Activated CD8-positive, alpha-beta memory T cell treated with anti-CD3 and anti-CD28 coated beads for 4 hours (primary cell): ENCODE results near the gene CFAP74.
A peak's percentile ranks its signal among the peaks of the same experiment; 100 is the strongest.
"Not testable (repeated sequence)": the region's sequence is repeated elsewhere in the genome, so short reads cannot be mapped to it uniquely, and the experiment has no call there.

Experiments used
- DNase-seq, 2 donors: peaks; one replicate each; pipeline ENCODE4 v3.0.0-alpha.2; 2020; ENCODE audit warnings: low read depth in 2 of 2

The CFAP74 gene

DNA sequence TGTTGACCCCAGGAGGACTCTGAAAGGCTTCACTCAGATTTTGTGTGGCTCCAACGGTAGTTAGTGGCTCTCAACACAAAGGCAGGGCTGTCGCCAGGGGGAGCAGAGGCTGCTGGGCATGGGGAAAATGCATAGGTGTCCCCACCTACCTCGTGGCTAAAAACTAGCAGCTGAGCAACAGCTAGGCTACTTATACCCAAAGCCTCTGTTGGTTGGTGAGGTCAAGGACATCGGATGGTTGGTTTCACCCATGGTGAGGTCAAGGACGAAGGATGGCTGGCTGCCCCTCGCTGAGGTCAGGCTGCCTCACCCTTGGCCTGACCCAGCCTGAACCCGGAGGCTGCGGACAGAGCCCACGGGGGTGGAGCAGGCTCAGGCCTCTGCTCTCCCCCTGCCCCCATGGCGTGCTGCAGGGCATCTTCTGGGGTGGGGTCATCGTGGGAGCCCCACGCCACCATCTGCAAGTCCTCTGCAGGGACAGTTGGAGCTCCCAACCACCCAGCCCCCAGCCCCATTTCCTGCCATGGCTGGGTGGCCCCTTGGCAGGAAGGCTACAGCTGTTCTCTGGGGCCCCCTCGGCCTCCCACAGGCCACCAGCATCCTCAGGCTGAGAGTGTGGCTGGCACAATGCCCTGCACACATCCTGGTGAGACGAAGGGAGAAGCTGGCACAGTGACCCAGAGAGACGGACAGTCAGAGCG is 104.2 kb downstream of the CFAP74 start:
- no peak for DNase-seq

DNA sequence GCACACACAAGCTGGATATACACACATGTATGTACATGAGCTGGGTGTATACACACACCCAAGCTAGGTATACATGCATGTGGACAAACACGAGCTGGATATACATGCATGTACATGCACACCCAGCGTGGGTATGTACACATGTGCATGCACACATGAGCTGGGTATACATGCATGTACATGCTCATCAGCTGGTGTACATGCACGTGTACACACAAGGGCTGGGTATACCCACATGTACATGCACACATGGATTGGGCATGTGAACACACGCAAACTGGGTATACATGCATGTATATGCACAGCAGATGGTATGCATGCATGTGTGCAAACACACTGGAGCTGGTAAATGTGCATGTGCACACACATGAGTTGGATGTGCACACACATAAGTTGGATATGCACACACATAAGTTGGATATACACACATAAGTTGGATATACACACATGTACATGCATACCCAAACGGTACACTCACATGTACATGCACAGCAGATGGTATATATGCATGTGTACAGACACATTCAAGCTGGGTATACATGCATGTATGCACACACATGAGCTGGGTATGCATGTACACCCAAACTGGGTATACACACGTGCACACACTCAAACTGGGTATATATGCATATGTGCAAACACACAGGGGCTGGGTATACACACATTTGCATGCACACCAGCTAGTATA is 105.2 kb downstream of the CFAP74 start:
- no peak for DNase-seq

DNA sequence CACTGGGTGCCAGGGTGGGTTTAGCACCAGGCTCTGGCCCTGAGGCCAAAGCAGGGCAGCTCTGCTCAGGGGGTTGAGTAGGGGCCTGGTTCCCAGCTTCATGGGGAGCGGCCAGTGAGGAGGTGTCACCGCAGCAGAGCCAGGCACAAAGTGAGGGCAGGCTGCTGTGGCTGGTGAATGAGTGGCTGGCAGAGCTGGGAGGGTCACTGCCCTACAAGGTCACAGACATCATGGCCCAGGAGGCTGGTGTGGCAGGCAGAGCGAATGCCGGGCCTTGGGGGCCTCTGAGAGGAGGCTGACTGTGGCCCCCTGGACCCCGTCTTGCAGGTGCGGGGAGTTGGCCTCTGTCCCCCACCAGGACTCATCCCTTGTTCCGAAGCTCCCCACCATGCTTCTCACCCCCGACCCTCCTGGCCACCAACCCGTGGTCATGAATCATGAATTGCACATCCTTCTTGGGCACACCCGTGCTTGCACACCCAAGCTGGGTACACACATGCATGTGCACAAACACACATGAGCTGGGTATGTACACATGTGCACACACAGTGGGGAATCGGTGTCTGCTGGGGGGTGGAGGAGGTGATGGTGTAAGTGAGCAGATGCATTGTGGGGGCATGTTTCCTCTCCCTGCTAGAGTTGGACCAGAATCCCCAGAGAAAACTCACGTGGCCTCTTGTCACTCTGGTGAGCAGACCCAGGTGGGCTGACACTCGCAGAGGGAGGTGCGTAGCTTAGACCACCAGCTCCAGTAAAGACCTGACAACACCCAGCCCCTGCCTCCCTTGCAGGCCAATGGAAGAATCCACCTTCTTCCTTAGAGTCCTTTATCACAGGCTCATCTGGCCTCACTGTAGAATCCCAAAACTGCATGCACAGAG is 107.9 kb downstream of the CFAP74 start:
- no peak for DNase-seq

DNA sequence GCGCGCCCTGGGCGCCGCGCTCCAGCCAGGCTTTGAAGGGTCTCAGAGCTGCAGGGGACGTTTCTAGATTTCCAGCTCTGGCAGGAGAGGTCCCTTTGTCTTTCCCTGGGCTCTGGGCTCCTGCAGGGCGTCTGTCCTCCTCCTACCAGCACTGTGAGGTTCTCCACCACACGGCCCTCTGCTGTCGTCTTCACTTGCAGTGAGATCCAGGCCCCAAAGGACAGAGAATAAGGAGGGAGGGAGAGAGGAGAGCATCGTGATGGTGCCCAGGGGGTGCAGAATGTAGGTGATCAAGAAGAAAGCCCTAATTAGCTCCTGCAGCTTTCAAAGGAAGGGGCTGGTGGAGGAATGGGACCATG is 108.5 kb downstream of the CFAP74 start:
- DNase-seq: no peak

DNA sequence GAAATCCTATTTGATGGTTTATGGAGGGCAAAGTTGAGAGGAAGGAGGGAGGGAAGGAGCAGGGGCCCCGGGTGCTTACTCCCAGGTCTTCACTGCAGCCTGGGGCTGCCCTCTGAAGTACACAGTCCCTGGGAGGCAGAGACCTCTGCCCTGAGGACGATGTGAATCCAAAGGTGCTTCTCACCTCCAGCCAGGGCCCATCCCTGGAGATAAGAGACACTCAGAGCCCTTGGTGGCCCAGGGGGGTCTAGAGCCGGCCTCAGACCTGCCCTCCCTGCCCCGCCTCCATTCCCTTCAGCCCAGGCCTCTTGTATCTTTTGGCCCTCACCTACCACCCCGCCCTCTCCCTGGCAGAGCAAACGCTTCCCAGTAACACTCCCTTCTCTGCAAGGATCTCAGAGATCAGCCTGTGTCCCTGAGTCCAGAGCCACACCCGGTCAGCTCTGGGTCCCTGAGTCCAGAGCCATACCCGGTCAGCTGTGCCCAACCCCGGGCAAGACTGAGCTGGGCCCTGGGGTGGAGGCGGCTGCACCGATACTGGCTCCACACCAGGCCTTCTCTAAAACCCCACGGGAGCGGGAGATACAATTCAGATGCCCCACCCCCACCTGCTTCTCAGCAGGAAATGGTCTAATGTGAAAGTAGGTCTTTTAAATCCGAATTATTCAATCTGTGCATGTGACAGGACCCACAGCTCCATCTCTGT is 109.1 kb downstream of the CFAP74 start:
- DNase-seq: no peak

DNA sequence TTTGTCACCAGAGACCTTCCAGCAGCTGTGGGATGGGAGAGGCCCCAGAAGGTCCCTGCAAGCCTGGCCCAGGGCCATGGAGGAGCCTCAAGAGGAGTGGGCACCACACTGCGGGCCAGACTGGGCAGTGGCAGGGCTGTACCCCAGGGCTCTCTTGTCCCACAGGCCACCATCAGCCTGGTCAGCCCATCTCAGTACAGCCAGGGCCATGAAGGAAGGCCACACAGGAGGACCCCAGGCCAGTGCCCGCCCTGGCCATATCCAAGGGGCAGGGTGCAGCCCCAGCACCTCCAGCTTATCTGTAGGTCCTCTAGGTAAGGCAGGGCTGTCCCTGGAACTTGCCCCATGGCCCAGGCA is 109.6 kb downstream of the CFAP74 start:
- no peak for DNase-seq

DNA sequence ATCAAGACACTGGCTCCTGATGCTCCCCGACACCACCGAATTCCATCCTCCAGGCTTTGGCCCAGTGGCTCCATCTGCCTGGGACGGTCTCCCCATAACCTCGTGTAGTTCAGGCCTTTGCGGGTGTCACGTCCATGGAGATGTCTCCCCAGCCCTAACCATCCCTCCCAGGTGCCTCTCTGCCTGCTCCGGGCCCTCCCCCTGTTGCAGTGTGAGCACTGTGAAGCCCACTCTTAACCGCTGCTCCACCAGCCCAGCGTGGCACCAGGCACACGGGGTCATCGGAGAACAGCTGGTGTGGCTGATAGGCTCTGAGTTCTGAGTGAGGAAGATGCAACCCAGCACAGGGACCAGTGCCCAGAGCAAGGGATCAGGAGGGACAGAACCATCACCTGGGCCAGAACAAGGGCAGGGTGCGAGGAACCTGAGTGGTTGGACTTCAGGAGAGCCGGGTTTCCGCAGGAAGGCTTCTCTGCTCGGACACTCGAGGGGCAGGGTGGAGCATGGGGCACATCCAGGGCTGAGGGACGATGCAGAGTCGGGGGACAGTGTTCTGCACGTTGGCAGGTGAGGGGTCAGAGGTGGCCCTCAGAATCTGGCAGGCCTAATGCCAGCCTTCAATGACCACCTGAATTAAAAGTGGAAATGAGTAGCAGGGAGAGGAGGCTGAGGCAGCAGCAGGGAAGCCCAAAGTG is 110.1 kb downstream of the CFAP74 start:
- no peak for DNase-seq

DNA sequence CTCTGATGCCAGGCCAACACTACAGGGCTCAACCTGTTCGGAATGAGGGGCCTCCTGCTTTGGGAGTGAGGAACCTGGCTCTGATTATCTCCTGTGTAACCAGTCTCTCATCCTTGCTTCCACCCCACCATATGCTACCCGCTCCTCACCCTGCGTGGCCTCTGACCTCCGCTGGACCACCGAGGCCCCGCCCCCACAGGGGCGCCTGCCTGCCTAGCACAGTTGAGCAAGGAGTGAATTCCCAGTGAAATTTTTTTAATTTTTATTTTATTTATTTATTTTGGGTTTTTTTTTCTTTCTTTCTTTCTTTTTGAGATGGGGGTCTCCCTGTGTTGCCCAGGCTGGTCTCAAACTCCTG is 110.8 kb downstream of the CFAP74 start:
- no peak for DNase-seq

DNA sequence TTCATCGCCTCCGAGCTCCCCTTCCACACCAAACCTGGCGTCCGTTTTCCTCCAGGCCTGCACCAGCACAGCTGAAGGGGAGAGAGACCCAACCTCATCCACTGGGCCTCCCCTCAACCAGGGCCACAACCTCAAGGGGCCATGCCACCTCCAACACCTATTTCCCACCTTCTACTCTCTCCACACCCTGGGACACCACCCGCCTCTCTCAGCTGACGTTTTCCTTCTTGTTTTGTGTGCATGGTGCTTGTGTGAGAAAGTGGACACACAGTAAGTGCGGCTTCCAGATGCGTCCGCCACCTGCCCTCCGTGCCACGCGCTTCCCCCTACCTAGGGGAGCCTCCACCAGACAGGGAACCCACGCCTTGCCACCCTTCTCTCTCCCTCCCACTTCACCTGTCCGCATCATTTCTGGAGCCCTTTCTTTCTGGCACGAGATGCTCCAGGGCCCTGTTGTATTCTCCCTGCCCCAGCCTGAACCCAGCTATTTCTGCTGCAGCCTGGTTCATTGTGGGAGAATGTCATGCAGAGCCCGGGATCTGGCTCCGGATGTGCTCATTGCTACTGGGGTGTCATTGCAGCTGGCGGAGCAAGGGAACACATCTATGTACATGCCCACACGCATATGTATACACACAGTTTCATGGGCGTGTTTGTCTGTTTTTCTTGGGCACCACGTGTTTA is 111.4 kb downstream of the CFAP74 start:
- no peak for DNase-seq

DNA sequence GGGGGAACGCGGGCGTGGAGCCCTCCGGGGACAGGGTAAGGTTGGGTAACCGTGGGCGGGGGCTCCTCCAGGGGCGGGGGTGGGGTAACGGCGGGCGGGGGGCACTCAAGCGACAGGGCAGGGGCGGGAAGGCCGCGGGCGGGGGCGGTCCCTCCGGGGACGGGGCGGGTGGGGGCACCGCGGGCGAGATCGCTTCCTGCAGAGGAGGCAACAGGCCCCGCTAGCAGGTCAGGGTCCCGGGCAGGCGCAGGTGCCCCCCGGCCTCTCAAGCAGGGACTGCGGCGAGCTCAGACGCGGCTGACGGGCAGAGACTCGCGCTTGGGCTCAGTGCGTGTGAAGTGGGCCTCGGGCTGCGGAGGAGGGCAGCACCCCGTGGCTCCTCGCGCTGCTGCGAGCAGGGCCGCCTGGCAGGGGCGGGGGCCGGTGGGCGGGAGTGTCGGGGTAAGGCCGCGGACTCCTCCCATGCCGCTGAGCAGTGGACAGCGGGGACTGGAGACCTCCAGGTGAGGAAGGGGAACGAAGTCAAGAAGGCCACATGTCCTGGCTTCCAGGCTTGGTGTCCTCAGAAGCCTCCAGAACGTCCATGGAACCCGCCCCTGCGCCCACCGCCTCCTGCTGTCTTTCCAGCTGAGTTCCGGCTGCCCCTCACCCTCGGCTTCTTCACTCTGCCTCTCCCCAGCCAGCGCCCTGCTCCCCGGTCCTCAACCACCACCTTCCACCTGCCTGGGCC is 112.1 kb downstream of the CFAP74 start:
- peak; percentile 58 to 72 for DNase-seq

DNA sequence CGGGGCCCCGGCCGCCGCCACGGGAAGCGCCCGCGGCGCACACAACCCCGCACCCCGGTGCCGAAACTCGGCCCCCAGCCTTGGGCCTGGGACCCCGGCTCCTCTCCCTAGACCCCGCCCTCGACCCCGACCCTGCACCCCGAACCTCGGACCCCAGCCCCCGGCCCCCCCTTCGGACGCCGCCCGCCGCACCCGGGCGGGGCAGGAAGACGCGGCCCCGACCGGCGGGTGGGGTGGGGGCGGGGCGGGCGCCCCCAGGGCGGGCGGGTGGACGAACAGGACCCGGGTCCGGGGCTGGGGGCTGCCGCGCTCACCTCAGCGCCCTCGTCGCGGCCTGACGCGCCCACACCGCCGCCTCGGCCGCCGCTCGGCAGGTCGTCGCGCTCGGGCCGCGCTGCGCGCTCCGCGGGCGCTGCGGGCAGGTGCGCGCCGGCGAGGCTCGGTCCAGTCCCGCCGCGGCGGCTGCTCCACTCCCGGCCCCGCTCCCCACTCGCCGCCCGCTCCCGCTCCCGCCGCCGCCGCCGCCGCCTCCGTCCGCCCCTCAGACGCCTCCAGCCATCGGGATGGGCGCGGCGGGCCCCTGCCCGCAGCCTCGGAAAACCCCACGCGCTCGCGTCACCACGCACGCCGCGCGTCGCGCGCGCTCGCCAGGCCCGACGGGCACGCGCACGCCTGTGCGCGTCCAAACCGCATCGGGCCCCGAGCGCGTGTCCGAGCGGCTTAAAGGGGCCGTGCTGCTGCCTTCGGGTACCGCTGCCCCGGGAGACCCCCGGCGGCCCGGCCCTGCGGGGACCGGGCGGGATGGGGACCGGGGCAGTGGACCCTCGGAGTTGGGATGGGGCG is 112.9 kb downstream of the CFAP74 start, which contains the start of gene GNB1:
Gene GNB1, minus strand, starts transcription at position 582 of the 843 bp plus-strand sequence. CDS start 65,634 bp downstream, outside the sequence.
- DNase-seq: peak; percentile 72 to 75

DNA sequence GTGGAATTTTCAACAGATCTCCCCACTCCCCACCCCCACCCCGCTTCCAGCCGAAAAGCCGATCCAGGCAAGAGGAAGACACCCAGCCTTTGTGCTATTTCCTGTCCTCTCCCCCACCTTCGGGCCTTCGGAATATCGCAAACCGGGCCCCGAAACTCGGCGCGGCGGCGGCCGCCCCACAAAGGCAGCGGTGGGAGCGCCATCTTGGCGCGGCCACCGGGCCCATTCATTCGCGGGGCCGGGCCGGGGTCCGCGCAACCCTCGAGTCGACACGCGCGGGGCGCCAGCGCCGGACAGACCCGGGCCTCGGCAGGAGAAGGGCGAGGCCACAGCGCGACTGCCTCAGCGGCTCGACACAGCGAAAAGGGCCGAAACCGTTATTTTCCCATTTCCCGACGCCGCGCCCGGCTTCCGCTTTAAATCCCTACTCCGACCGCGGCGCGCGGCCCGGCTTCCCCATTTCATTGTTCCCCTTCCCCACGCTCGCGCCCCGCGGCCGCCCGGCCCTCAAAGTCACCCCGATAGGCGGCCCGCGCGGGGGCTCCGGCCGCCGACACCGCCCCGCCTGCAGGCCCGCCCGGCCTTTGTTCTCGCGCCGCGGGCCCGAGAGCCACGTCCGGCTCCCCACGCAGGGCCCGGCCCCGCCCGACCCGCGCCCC is 113.6 kb downstream of the CFAP74 start:
- DNase-seq: no peak

DNA sequence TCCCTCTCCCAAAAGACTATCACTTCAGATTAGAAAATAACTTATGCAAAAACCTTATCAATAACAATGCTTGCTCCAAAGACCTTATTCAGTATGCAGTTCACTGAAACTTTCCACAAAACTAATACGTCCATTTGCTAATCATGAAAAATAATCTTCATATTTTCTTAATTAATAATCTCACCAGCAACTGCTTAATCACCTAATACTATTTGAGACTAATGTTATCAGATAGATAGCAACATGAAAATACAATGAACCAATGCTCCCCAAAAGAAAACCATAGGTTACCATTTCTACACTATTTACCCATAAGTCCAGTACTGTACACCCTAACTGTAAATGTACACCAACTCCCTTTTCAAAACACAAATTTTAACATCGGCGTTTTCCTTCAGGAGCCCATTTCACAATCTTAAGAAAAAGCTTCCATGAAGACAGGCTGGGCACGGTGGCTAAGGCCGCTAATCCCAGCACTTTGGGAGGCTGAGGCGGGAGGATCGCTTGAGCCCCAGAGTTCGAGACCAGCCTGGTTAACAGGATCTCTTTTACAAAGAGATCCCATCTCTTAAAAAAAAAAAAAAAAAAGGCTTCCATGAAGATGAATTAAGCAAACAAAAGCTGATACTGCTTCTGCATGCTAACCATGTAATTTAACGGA is 114.4 kb downstream of the CFAP74 start:
- no peak for DNase-seq

DNA sequence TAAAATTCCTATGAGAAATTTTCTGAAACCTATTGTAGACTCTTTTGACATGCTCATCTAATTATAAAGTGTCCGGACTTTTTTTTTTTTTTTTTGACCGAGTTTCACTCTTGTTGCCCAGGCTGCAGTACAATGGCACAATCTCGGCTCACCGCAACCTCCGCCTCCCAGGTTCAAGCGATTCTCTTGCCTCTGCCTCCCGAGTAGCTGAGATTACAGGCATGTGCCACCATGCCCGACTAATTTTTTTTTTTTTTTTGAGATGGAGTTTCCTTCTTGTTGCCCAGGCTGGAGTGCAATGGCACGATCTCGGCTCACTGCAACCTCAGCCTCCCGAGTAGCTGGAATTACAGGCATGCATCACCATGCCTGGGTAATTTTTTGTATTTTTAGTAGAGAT is 119.7 kb downstream of the CFAP74 start:
- DNase-seq: not testable (repeated sequence)

DNA sequence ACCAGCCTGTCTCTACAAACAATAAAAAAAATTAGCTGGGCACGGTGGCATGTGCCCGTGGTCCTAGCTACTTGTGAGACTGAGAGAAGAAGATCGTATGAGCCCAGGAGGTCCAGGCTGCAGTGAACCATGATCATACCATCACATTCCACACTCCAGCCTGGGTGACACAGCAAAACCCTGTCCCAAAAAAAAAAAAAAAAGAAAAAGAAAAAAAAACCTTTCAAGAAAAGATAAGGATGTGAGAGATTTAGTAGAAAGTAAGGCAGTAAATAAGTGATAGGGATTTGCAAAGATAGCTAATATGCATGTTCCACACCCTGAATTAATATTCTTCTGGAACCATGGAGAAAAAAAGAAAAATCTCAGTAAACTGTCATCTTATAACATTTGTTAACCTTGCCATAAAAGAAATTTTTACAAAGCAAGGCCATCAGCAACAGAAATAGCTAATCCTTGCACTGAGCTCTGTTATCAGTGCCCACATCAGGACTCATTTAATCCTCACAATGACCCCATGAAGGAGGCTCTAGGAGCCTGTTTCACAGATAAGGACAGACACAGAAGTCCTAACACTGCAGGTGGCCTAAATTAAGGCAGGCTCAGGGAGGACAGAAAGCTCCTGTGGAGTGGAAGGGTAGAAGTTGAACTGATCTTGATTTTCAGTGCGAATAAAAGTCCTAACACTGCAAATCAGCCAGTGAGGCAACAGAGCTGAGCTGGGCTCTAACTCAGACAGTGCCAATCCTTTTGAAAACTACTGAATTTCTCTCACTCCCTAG is 120.3 kb downstream of the CFAP74 start:
- no peak for DNase-seq

DNA sequence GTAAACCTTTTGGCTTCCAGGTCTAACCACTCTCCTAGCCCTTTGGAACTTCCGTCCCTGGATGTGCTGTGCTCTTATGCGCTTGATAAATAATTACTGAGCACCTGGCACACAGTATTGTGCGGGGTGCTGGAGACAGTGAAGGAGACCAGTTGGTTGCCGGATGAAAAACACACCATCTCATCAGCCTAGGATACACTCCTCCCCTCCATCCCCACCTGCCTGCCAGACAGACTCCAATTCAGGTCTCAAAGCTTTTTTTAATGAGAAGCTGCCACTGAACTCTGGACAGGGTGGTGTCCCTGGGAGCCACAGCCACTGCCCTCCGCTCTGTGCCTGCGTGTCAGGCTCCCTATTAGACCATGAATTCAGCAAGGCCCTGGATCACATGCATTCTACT is 121.9 kb downstream of the CFAP74 start:
- DNase-seq: no peak

DNA sequence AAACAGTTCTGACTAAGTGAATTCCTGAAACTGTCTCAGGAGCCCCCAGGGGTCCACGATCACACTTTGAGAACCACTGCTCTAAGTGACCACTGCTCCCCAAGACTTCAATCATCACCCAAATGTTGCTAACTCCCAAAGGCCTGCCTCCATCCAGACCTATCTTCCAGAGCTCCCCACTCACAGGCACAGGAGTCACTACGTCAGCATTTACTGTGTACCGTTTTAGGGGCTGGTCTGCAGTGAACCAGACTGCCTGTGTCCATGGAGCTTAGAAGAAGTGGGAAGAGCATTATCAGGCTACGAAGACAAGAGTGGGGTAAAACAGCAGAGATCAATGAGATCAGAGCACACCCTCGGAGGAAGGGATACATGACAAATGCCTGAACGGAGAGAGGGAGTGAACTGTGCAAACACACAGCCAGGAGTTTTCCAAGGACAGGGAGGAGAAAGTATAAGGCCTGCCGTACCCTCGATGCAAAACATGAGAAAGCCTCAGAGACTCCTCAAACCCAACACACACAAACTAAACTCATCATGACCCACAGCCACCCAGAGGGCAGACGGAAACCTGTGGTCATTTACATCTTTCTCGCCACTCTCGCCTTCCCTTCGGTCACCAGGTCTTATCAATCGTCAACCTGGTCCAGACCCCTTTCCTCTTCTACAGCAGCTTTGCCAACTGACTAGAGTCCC is 122.8 kb downstream of the CFAP74 start:
- DNase-seq: no peak
